Measurements from ENCODE around the gene ZNF775. TPM values are rescaled to one million over a fixed set of nuclear protein-coding genes. Genes with fewer than 3 reads are reported as not detected.

Gene ZNF775
- polyA plus RNA-seq, 4 donors: 1.1 to 6.5 (median 2.5) TPM

- Histone ChIP-seq H3K36me3 (ENCODE audit: control insufficient read depth in 3 of 3, insufficient read depth in 2 of 3, low read depth in 1 of 3, low read length in 3 of 3) (peaks cover 0 to 70% (median 2%) of the 10 kb centered on the region in 3 donors), H3K27me3 (ENCODE audit: control insufficient read depth in 3 of 3, insufficient read depth in 3 of 3, low read length in 3 of 3) (peaks cover 0 to 2% (median 0%) of the 10 kb centered on the region in 3 donors), H3K9me3 (ENCODE audit: control insufficient read depth in 2 of 2, insufficient read depth in 1 of 2, low read depth in 1 of 2, low read length in 1 of 2) (no peaks in the 10 kb centered on the region), H3K27ac (ENCODE audit: low read depth in 1 of 3, low read length in 2 of 3) (peak overlapping the region in 2 of 3 donors; percentile 20 to 61), H3K4me1 (ENCODE audit: control insufficient read depth in 3 of 3, insufficient read depth in 2 of 3, low read depth in 1 of 3, low read length in 2 of 3) (peaks cover 0 to 12% (median 2%) of the 10 kb centered on the region in 3 donors), H3K4me3 (ENCODE audit: low read depth in 1 of 3, low read length in 3 of 3) (no peak overlapping the region)
- FAIRE-seq: no peak
- 69 to 75% (median 70%) methylated on average over 6 of the region's 6 CpGs for whole genome bisulfite sequencing, 3 donors
- no peak for DNase-seq
These were observed 43.4 kb upstream of the ZNF775 start for GRCh38 chr7:150335774-150336112.

- Histone ChIP-seq H3K36me3 (ENCODE audit: control insufficient read depth in 3 of 3, insufficient read depth in 2 of 3, low read depth in 1 of 3, low read length in 3 of 3) (peaks cover 0 to 62% (median 2%) of the 10 kb centered on the region in 3 donors), H3K9me3 (ENCODE audit: control insufficient read depth in 2 of 2, insufficient read depth in 1 of 2, low read depth in 1 of 2, low read length in 1 of 2) (no peaks in the 10 kb centered on the region), H3K27ac (ENCODE audit: low read depth in 1 of 3, low read length in 2 of 3) (no peak overlapping the region), H3K4me1 (ENCODE audit: control insufficient read depth in 3 of 3, insufficient read depth in 2 of 3, low read depth in 1 of 3, low read length in 2 of 3) (peaks cover 0 to 18% (median 2%) of the 10 kb centered on the region in 3 donors), H3K4me3 (ENCODE audit: low read depth in 1 of 3, low read length in 3 of 3) (no peak overlapping the region), H3K27me3 (ENCODE audit: control insufficient read depth in 3 of 3, insufficient read depth in 3 of 3, low read length in 3 of 3) (peaks cover 0 to 8% (median 0%) of the 10 kb centered on the region in 3 donors)
- 94 to 100% (median 94%) methylated on average over 14 of the region's 14 CpGs for WGBS, 3 donors
- DNase-seq (no peak), FAIRE-seq (no peak)
These were observed 42.4 kb upstream of the ZNF775 start for GRCh38 chr7:150336746-150337145.

GRCh38 chr7:150337179-150337578 is 42.0 kb upstream of the ZNF775 start:
- Histone ChIP-seq H3K4me3 (ENCODE audit: low read depth in 1 of 3, low read length in 3 of 3) (no peak overlapping the region), H3K4me1 (ENCODE audit: control insufficient read depth in 3 of 3, insufficient read depth in 2 of 3, low read depth in 1 of 3, low read length in 2 of 3) (peaks cover 0 to 18% (median 2%) of the 10 kb centered on the region in 3 donors), H3K27ac (ENCODE audit: low read depth in 1 of 3, low read length in 2 of 3) (no peak overlapping the region), H3K27me3 (ENCODE audit: control insufficient read depth in 3 of 3, insufficient read depth in 3 of 3, low read length in 3 of 3) (peaks cover 0 to 8% (median 0%) of the 10 kb centered on the region in 3 donors), H3K9me3 (ENCODE audit: control insufficient read depth in 2 of 2, insufficient read depth in 1 of 2, low read depth in 1 of 2, low read length in 1 of 2) (no peaks in the 10 kb centered on the region), H3K36me3 (ENCODE audit: control insufficient read depth in 3 of 3, insufficient read depth in 2 of 3, low read depth in 1 of 3, low read length in 3 of 3) (peaks cover 0 to 58% (median 2%) of the 10 kb centered on the region in 3 donors)
- WGBS, 3 donors: 84 to 90% (median 87%) methylated on average over 17 to 18 of the region's 18 CpGs
- DNase-seq (no peak), FAIRE-seq (no peak)

DNA sequence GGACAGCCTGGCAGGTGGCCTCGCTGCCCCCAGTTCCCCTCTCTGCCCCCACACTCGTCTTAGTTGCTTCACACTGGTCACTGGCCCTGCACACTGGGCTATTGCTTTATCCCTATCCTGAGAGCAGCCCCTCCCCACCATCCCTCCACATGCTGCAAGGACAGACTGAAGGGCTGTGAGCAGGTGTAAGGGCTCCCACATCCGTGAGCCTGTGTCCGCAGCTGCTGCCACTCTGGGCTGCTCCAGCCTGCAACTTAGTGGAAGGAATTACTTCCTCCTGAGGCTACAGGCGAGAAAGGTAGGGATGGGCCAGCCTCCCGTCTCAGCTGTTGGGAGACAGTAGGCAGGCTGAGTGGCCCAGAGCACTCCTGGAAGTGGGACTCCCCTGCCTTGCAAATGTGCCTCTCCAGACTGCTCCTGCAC is 41.5 kb upstream of the ZNF775 start:
- H3K27ac ChIP-seq (ENCODE audit: low read depth in 1 of 3, low read length in 2 of 3): no peak overlapping the region
- H3K27me3 ChIP-seq (ENCODE audit: control insufficient read depth in 3 of 3, insufficient read depth in 3 of 3, low read length in 3 of 3): peaks cover 0 to 8% (median 0%) of the 10 kb centered on the region in 3 donors
- peaks cover 0 to 20% (median 2%) of the 10 kb centered on the region in 3 donors for H3K4me1 ChIP-seq (ENCODE audit: control insufficient read depth in 3 of 3, insufficient read depth in 2 of 3, low read depth in 1 of 3, low read length in 2 of 3)
- WGBS, 3 donors: 46 to 75% (median 72%) methylated on average over 5 to 6 of the region's 6 CpGs
- DNase-seq: no peak
- no peak for FAIRE-seq
- H3K9me3 ChIP-seq (ENCODE audit: control insufficient read depth in 2 of 2, insufficient read depth in 1 of 2, low read depth in 1 of 2, low read length in 1 of 2): no peaks in the 10 kb centered on the region
- no peak overlapping the region for H3K4me3 ChIP-seq (ENCODE audit: low read depth in 1 of 3, low read length in 3 of 3)
- H3K36me3 ChIP-seq (ENCODE audit: control insufficient read depth in 3 of 3, insufficient read depth in 2 of 3, low read depth in 1 of 3, low read length in 3 of 3): peaks cover 0 to 56% (median 2%) of the 10 kb centered on the region in 3 donors

GRCh38 chr7:150338166-150338829 is 40.8 kb upstream of the ZNF775 start:
- peak overlapping the region in 1 of 3 donors; percentile 17 for H3K27ac ChIP-seq (ENCODE audit: low read depth in 1 of 3, low read length in 2 of 3)
- no peak overlapping the region for H3K4me3 ChIP-seq (ENCODE audit: low read depth in 1 of 3, low read length in 3 of 3)
- DNase-seq (no peak), FAIRE-seq (no peak)
- H3K4me1 ChIP-seq (ENCODE audit: control insufficient read depth in 3 of 3, insufficient read depth in 2 of 3, low read depth in 1 of 3, low read length in 2 of 3): peaks cover 0 to 22% (median 2%) of the 10 kb centered on the region in 3 donors
- peaks cover 0 to 49% (median 2%) of the 10 kb centered on the region in 3 donors for H3K36me3 ChIP-seq (ENCODE audit: control insufficient read depth in 3 of 3, insufficient read depth in 2 of 3, low read depth in 1 of 3, low read length in 3 of 3)
- 80 to 89% (median 83%) methylated on average over 10 to 11 of the region's 11 CpGs for WGBS, 3 donors
- H3K27me3 ChIP-seq (ENCODE audit: control insufficient read depth in 3 of 3, insufficient read depth in 3 of 3, low read length in 3 of 3): peaks cover 0 to 8% (median 0%) of the 10 kb centered on the region in 3 donors
- H3K9me3 ChIP-seq (ENCODE audit: control insufficient read depth in 2 of 2, insufficient read depth in 1 of 2, low read depth in 1 of 2, low read length in 1 of 2): no peaks in the 10 kb centered on the region

GRCh38 chr7:150339409-150339809 is 39.7 kb upstream of the ZNF775 start:
- H3K27ac ChIP-seq (ENCODE audit: low read depth in 1 of 3, low read length in 2 of 3): no peak overlapping the region
- no peak for DNase-seq
- FAIRE-seq: no peak
- WGBS, 3 donors: 58 to 65% (median 60%) methylated on average over 9 of the region's 9 CpGs
- H3K36me3 ChIP-seq (ENCODE audit: control insufficient read depth in 3 of 3, insufficient read depth in 2 of 3, low read depth in 1 of 3, low read length in 3 of 3): peaks cover 0 to 40% (median 2%) of the 10 kb centered on the region in 3 donors
- peaks cover 0 to 22% (median 2%) of the 10 kb centered on the region in 3 donors for H3K4me1 ChIP-seq (ENCODE audit: control insufficient read depth in 3 of 3, insufficient read depth in 2 of 3, low read depth in 1 of 3, low read length in 2 of 3)
- peaks cover 0 to under 1% of the 10 kb centered on the region in 2 donors for H3K9me3 ChIP-seq (ENCODE audit: control insufficient read depth in 2 of 2, insufficient read depth in 1 of 2, low read depth in 1 of 2, low read length in 1 of 2)
- H3K27me3 ChIP-seq (ENCODE audit: control insufficient read depth in 3 of 3, insufficient read depth in 3 of 3, low read length in 3 of 3): peaks cover 0 to 8% (median 3%) of the 10 kb centered on the region in 3 donors
- peak overlapping the region in 1 of 3 donors; percentile 50 for H3K4me3 ChIP-seq (ENCODE audit: low read depth in 1 of 3, low read length in 3 of 3)

DNA sequence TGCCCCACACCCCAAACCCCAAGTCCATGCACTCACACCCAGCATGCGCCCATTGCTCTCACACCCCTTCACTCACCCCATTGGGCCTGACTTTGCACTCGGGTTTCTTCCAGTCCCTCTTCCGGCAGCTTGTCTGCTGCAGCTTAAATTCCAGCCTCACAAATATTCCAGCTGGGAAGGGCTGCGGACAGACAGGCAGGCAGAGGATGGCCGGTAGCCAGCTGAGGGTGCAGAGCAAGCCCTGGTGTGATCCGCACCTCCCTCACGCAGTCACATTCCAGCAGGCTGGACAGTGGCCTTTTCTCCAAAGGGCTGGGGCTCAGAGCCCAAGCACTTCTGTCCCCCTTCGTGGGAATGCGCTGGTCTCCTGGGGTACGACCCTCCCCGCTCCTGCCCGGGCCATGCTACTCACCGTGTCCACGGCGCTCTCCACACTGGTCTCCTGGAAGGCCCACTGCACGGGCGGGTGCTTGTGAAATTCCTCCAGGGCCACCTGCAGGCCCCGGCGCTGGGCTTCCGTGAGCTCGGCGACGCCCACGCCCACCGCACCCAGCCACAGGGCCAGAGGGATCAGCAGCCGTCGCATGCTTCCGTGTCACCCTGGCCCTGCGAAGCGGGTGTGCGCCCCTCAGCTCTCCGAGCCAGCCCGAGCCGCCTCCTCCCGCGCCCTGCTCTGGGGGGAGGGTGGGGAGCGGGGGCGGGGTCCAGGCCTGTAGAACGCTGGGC is 38.9 kb upstream of the ZNF775 start:
- Histone ChIP-seq H3K4me1 (ENCODE audit: control insufficient read depth in 3 of 3, insufficient read depth in 2 of 3, low read depth in 1 of 3, low read length in 2 of 3) (peaks cover 0 to 18% (median 2%) of the 10 kb centered on the region in 3 donors), H3K27ac (ENCODE audit: low read depth in 1 of 3, low read length in 2 of 3) (peak overlapping the region in 1 of 3 donors; percentile 24), H3K36me3 (ENCODE audit: control insufficient read depth in 3 of 3, insufficient read depth in 2 of 3, low read depth in 1 of 3, low read length in 3 of 3) (peaks cover 0 to 37% (median 2%) of the 10 kb centered on the region in 3 donors), H3K27me3 (ENCODE audit: control insufficient read depth in 3 of 3, insufficient read depth in 3 of 3, low read length in 3 of 3) (peaks cover 0 to 8% (median 3%) of the 10 kb centered on the region in 3 donors), H3K9me3 (ENCODE audit: control insufficient read depth in 2 of 2, insufficient read depth in 1 of 2, low read depth in 1 of 2, low read length in 1 of 2) (peaks cover 0 to 4% of the 10 kb centered on the region in 2 donors), H3K4me3 (ENCODE audit: low read depth in 1 of 3, low read length in 3 of 3) (peak overlapping the region in 2 of 3 donors; percentile 6 to 50)
- FAIRE-seq (no peak), DNase-seq (peak; percentile 29 to 63)
- 11 to 20% (median 17%) methylated on average over 30 to 39 of the region's 39 CpGs for WGBS, 3 donors

DNA sequence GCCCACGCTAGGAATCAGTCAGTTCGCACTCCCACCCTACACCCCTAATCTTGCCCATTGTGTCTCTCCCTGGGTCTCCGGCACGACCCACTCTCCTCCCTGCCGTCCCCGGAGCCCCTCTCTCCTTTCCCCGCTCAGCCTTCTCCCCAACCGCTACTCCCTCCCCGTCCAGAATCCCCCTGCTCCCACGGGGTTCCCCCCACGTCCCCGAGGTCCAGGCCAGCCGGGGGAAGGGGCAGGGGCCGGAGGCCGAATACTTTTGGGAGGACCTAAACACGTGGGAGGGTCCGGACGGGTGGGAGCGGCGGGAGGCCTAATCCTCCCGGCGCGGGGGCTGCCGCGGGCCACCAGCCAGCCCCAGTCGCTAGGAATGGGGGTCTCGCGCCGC is 38.3 kb upstream of the ZNF775 start:
- DNase-seq: no peak
- FAIRE-seq: no peak
- peaks cover 0 to 37% (median 2%) of the 10 kb centered on the region in 3 donors for H3K36me3 ChIP-seq (ENCODE audit: control insufficient read depth in 3 of 3, insufficient read depth in 2 of 3, low read depth in 1 of 3, low read length in 3 of 3)

More for the DNA sequence above, 38.3 kb upstream of the ZNF775 start:
- Histone ChIP-seq H3K4me1 (ENCODE audit: control insufficient read depth in 3 of 3, insufficient read depth in 2 of 3, low read depth in 1 of 3, low read length in 2 of 3) (peaks cover 0 to 17% (median 2%) of the 10 kb centered on the region in 3 donors), H3K27me3 (ENCODE audit: control insufficient read depth in 3 of 3, insufficient read depth in 3 of 3, low read length in 3 of 3) (peaks cover 0 to 8% (median 3%) of the 10 kb centered on the region in 3 donors), H3K27ac (ENCODE audit: low read depth in 1 of 3, low read length in 2 of 3) (peak overlapping the region in 2 of 3 donors; percentile 28 to 78), H3K4me3 (ENCODE audit: low read depth in 1 of 3, low read length in 3 of 3) (peak overlapping the region; percentile 2 to 51 (median 50)), H3K9me3 (ENCODE audit: control insufficient read depth in 2 of 2, insufficient read depth in 1 of 2, low read depth in 1 of 2, low read length in 1 of 2) (peaks cover 0 to 4% of the 10 kb centered on the region in 2 donors)
- 8 to 37% (median 37%) methylated on average over 22 to 29 of the region's 29 CpGs for WGBS, 3 donors
